ENCODE measurements around the gene P2RX6. TPM values are rescaled to one million over a fixed set of nuclear protein-coding genes. Genes with fewer than 3 reads are reported as not detected.
A peak's percentile ranks its signal among the peaks of the same experiment; 100 is the strongest.

Gene P2RX6
- total and polyA plus RNA-seq, 9 of the 15 experiments (the other 6 are each of a cell fraction or from before 2014, with no cell fraction given), result 0.01 to 3.9 (median 1.5) TPM; not detected in 1

DNA sequence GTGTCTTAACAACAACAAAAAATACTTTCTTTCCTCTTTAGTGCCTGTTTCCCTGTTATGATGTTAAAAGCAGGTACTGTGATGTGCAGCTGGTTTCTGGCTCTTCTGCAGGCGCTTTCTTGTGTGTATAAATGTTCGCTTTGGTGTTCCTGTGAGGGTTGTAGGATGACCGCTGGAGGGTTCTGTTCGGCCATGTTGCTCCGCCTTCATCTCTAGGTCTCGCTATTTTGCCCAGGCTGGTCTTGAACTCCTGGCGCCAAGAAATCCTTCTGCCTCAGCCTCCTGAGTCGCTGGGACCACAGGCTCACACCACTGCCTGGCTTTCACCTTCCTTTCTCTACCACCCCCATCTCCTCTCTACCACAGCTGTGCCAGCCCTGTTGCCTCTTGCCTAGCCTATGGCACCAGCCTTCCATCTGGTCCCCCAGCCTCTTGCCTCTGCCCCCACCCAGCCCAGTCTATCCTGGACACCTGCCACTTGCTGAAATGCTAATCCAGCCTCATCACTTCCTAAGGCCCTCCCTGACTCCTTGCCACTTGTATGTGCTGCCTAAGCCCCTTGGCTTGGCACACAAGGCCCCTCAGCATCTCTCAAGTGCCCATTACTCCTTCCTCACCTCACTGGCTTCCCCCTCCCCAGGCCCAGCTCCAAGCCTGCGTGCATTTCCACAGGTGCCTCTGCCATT, 36.3 kb downstream of the P2RX6 start (continued):
- TF ChIP-seq MBD1 (CRISPR knock-in tag; IDR thresholded peaks at IDR 0.05) (no peak), DNMT1 (IDR thresholded peaks at IDR 0.05) (no peak), ZNF444 (CRISPR knock-in tag; IDR thresholded peaks at IDR 0.05) (no peak), CHCHD3 (CRISPR knock-in tag; IDR thresholded peaks at IDR 0.05) (0 out of 2 replicates have a peak, but pooled peaks have one; percentile 39), ZNF717 (CRISPR knock-in tag; IDR thresholded peaks at IDR 0.05) (no peak), C11orf30 (IDR thresholded peaks at IDR 0.05; ENCODE audit: low read depth) (no peak)
- TF ChIP-seq, protein P1, sequence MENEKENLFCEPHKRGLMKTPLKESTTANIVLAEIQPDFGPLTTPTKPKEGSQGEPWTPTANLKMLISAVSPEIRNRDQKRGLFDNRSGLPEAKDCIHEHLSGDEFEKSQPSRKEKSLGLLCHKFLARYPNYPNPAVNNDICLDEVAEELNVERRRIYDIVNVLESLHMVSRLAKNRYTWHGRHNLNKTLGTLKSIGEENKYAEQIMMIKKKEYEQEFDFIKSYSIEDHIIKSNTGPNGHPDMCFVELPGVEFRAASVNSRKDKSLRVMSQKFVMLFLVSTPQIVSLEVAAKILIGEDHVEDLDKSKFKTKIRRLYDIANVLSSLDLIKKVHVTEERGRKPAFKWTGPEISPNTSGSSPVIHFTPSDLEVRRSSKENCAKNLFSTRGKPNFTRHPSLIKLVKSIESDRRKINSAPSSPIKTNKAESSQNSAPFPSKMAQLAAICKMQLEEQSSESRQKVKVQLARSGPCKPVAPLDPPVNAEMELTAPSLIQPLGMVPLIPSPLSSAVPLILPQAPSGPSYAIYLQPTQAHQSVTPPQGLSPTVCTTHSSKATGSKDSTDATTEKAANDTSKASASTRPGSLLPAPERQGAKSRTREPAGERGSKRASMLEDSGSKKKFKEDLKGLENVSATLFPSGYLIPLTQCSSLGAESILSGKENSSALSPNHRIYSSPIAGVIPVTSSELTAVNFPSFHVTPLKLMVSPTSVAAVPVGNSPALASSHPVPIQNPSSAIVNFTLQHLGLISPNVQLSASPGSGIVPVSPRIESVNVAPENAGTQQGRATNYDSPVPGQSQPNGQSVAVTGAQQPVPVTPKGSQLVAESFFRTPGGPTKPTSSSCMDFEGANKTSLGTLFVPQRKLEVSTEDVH (IDR thresholded peaks at IDR 0.05; ENCODE audit: low read depth, partially characterized antibody), result no peak
- TF ChIP-seq, protein P2, sequence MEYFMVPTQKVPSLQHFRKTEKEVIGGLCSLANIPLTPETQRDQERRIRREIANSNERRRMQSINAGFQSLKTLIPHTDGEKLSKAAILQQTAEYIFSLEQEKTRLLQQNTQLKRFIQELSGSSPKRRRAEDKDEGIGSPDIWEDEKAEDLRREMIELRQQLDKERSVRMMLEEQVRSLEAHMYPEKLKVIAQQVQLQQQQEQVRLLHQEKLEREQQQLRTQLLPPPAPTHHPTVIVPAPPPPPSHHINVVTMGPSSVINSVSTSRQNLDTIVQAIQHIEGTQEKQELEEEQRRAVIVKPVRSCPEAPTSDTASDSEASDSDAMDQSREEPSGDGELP (CRISPR knock-in tag; IDR thresholded peaks at IDR 0.05; ENCODE audit: borderline replicate concordance), result 0 out of 2 replicates have a peak, but pooled peaks have one; percentile 14

Measured in K562 (cell line).